Neural cell (in vitro differentiated cells): ENCODE measurements around the gene DPYD.

Source experiments
- CTCF ChIP-seq: fragments of 450-650 bp; IDR thresholded peaks from 2 replicates; pipeline ENCODE4 v1.5.1; 2014; ENCODE audit warnings: antibody characterized with exemption, mild to moderate bottlenecking, moderate library complexity; ENCODE audit not compliant: poor library complexity, severe bottlenecking
- EP300 ChIP-seq: fragments of 450-650 bp; conservative IDR thresholded peaks from 2 replicates; pipeline ENCODE4 v1.6.1; 2014; ENCODE audit warnings: antibody characterized with exemption, mild to moderate bottlenecking, moderate library complexity; ENCODE audit not compliant: poor library complexity, severe bottlenecking
- MXI1 ChIP-seq: fragments of 450-650 bp; conservative IDR thresholded peaks from 2 replicates; pipeline ENCODE4 v1.6.1; 2014; ENCODE audit warnings: antibody characterized with exemption, mild to moderate bottlenecking; ENCODE audit not compliant: poor library complexity, severe bottlenecking
- POLR2AphosphoS5 ChIP-seq: IDR thresholded peaks from 2 replicates; pipeline ENCODE4 v1.6.1; 2012
- SMC3 ChIP-seq: fragments of 450-650 bp; conservative IDR thresholded peaks from 2 replicates; pipeline ENCODE4 v1.6.1; 2014; ENCODE audit warnings: antibody characterized with exemption, mild to moderate bottlenecking, moderate library complexity; ENCODE audit not compliant: poor library complexity
- TF ChIP-seq, protein P1 (sequence below): IDR thresholded peaks from 2 replicates; pipeline ENCODE4 v1.6.1; 2012; ENCODE audit warnings: borderline replicate concordance

GRCh38 chr1:97898948-97899347 lies 21.9 kb downstream of the DPYD start:
- no peak for TF ChIP-seq CTCF
- TF ChIP-seq SMC3 = no peak
- TF ChIP-seq MXI1 = no peak
- TF ChIP-seq POLR2AphosphoS5 = no peak
- no peak for TF ChIP-seq EP300
- TF ChIP-seq, protein P1, sequence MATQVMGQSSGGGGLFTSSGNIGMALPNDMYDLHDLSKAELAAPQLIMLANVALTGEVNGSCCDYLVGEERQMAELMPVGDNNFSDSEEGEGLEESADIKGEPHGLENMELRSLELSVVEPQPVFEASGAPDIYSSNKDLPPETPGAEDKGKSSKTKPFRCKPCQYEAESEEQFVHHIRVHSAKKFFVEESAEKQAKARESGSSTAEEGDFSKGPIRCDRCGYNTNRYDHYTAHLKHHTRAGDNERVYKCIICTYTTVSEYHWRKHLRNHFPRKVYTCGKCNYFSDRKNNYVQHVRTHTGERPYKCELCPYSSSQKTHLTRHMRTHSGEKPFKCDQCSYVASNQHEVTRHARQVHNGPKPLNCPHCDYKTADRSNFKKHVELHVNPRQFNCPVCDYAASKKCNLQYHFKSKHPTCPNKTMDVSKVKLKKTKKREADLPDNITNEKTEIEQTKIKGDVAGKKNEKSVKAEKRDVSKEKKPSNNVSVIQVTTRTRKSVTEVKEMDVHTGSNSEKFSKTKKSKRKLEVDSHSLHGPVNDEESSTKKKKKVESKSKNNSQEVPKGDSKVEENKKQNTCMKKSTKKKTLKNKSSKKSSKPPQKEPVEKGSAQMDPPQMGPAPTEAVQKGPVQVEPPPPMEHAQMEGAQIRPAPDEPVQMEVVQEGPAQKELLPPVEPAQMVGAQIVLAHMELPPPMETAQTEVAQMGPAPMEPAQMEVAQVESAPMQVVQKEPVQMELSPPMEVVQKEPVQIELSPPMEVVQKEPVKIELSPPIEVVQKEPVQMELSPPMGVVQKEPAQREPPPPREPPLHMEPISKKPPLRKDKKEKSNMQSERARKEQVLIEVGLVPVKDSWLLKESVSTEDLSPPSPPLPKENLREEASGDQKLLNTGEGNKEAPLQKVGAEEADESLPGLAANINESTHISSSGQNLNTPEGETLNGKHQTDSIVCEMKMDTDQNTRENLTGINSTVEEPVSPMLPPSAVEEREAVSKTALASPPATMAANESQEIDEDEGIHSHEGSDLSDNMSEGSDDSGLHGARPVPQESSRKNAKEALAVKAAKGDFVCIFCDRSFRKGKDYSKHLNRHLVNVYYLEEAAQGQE = no peak
